T-helper 17 cell (primary cell): ENCODE results near the gene SOWAHD. TPM values are rescaled to one million over a fixed set of nuclear protein-coding genes. Genes with fewer than 3 reads are reported as not detected.
"Not testable (repeated sequence)": the region's sequence is repeated elsewhere in the genome, so short reads cannot be mapped to it uniquely, and the experiment has no call there.

Experiments
- ATAC-seq: fragments of 150-1000 bp; cut with Tn5 transposase; 2 replicates; pipeline ENCODE4 v1.10.0; 2021; ENCODE audit warnings: mild to moderate bottlenecking, moderate library complexity
- DNase-seq, 3 donors: peaks; one replicate each; pipeline versions ENCODE4 v3.0.0 to v3.0.0-alpha.2; 2020 to 2021
- H3K9me3 ChIP-seq: one replicate; pipeline ENCODE4 v1.7.0; 2013; ENCODE audit warnings: low read length, mild to moderate bottlenecking; ENCODE audit not compliant: control insufficient read depth, poor library complexity, severe bottlenecking
- H3K27ac Mint-ChIP-seq: one replicate; pipeline ENCODE4 v1.8.0; 2022; ENCODE audit warnings: mild to moderate bottlenecking, moderate library complexity, mixed read lengths
- H3K27me3 Mint-ChIP-seq: one replicate; pipeline ENCODE4 v1.8.0; 2022; ENCODE audit warnings: mixed read lengths
- H3K36me3 Mint-ChIP-seq: one replicate; pipeline ENCODE4 v1.8.0; 2022; ENCODE audit warnings: low read depth, mixed read lengths
- H3K4me1 Mint-ChIP-seq: one replicate; pipeline ENCODE4 v1.8.0; 2022; ENCODE audit warnings: mild to moderate bottlenecking, mixed read lengths
- H3K4me3 Mint-ChIP-seq: one replicate; pipeline ENCODE4 v1.8.0; 2022; ENCODE audit warnings: mild to moderate bottlenecking, moderate library complexity, mixed read lengths
- total RNA-seq, 4 donors: library from RNA in 2 of 4; stranded (reverse) in 2 of 4; gene quantifications; one replicate each; pipeline ENCODE4 v1.2.3 and lab custom pipeline; 2022 to 2026

Gene SOWAHD
- total RNA-seq, 2 donors from 2014 or later: 0.65 TPM; not detected in 1

GRCh38 chrX:119745283-119745848 is 13.0 kb upstream of the SOWAHD start:
- no peaks in the 10 kb centered on the region for H3K36me3 Mint-ChIP-seq
- no peak overlapping the region for H3K27ac Mint-ChIP-seq

GRCh38 chrX:119750131-119750530 is 8.3 kb upstream of the SOWAHD start:
- not testable (repeated sequence) for H3K27ac Mint-ChIP-seq, H3K4me3 Mint-ChIP-seq, H3K36me3 Mint-ChIP-seq, ATAC-seq, H3K27me3 Mint-ChIP-seq, H3K4me1 Mint-ChIP-seq, H3K9me3 ChIP-seq, DNase-seq

More at GRCh38 chrX:119745283-119745848, 13.0 kb upstream of the SOWAHD start:
- H3K9me3 ChIP-seq: no peaks in the 10 kb centered on the region
- ATAC-seq (no peak), DNase-seq (no peak)
- no peaks in the 10 kb centered on the region for H3K27me3 Mint-ChIP-seq
- no peaks in the 10 kb centered on the region for H3K4me1 Mint-ChIP-seq
- H3K4me3 Mint-ChIP-seq: no peak overlapping the region

- H3K4me1 Mint-ChIP-seq: peaks cover 12% of the 10 kb centered on the region
- H3K9me3 ChIP-seq, H3K36me3 Mint-ChIP-seq, H3K27me3 Mint-ChIP-seq, ATAC-seq, H3K4me3 Mint-ChIP-seq, H3K27ac Mint-ChIP-seq, DNase-seq: not testable (repeated sequence)
Measured at GRCh38 chrX:119750751-119751150, 7.6 kb upstream of the SOWAHD start.

GRCh38 chrX:119753001-119753400 is 5.4 kb upstream of the SOWAHD start:
- H3K9me3 ChIP-seq: no peaks in the 10 kb centered on the region
- peaks cover 32% of the 10 kb centered on the region for H3K4me1 Mint-ChIP-seq
- no peak for ATAC-seq
- no peaks in the 10 kb centered on the region for H3K36me3 Mint-ChIP-seq
- H3K27me3 Mint-ChIP-seq: no peaks in the 10 kb centered on the region
- H3K27ac Mint-ChIP-seq: peak overlapping the region; percentile 76
- no peak overlapping the region for H3K4me3 Mint-ChIP-seq
- DNase-seq: no peak

GRCh38 chrX:119753639-119754257 is 4.6 kb upstream of the SOWAHD start:
- peaks cover 32% of the 10 kb centered on the region for H3K4me1 Mint-ChIP-seq
- H3K27me3 Mint-ChIP-seq: no peaks in the 10 kb centered on the region
- peak overlapping the region; percentile 76 for H3K27ac Mint-ChIP-seq
- ATAC-seq (peak; percentile 73), DNase-seq (peak in 1 of 3 donors; percentile 40)
- no peaks in the 10 kb centered on the region for H3K9me3 ChIP-seq
- H3K36me3 Mint-ChIP-seq: no peaks in the 10 kb centered on the region
- H3K4me3 Mint-ChIP-seq: peak overlapping the region; percentile 69

GRCh38 chrX:119755981-119756533 is 2.3 kb upstream of the SOWAHD start:
- peak; percentile 71 for ATAC-seq

GRCh38 chrX:119756926-119757635 is 1.3 kb upstream of the SOWAHD start:
- DNase-seq (no peak), ATAC-seq (no peak)
- Mint-ChIP-seq H3K4me1 (peaks cover 34% of the 10 kb centered on the region), H3K36me3 (no peaks in the 10 kb centered on the region), H3K4me3 (peak overlapping the region; percentile 81), H3K27ac (peak overlapping the region; percentile 95), H3K27me3 (no peaks in the 10 kb centered on the region)
- no peaks in the 10 kb centered on the region for H3K9me3 ChIP-seq

More at GRCh38 chrX:119755981-119756533, 2.3 kb upstream of the SOWAHD start:
- Mint-ChIP-seq H3K36me3 (no peaks in the 10 kb centered on the region), H3K4me3 (peak overlapping the region; percentile 81), H3K27me3 (no peaks in the 10 kb centered on the region), H3K4me1 (peaks cover 34% of the 10 kb centered on the region), H3K27ac (peak overlapping the region; percentile 95)
- no peak for DNase-seq
- no peaks in the 10 kb centered on the region for H3K9me3 ChIP-seq

GRCh38 chrX:119757646-119757978 is 776 bp upstream of the SOWAHD start:
- no peaks in the 10 kb centered on the region for H3K9me3 ChIP-seq
- Mint-ChIP-seq H3K4me3 (peak overlapping the region; percentile 80), H3K27me3 (no peaks in the 10 kb centered on the region), H3K4me1 (peaks cover 34% of the 10 kb centered on the region), H3K36me3 (no peaks in the 10 kb centered on the region), H3K27ac (peak overlapping the region; percentile 95)
- no peak for ATAC-seq
- no peak for DNase-seq

GRCh38 chrX:119758731-119759247 is 401 bp downstream of the SOWAHD start:
- H3K27me3 Mint-ChIP-seq: no peaks in the 10 kb centered on the region
- no peaks in the 10 kb centered on the region for H3K36me3 Mint-ChIP-seq
- peak overlapping the region; percentile 83 for H3K4me3 Mint-ChIP-seq
- H3K9me3 ChIP-seq: no peaks in the 10 kb centered on the region
- DNase-seq: peak; percentile 12 to 36 (median 35)
- H3K27ac Mint-ChIP-seq: no peak overlapping the region
- peaks cover 37% of the 10 kb centered on the region for H3K4me1 Mint-ChIP-seq
- ATAC-seq: peak; percentile 58

GRCh38 chrX:119759248-119759766 is 919 bp downstream of the SOWAHD start:
- H3K27ac Mint-ChIP-seq: no peak overlapping the region
- H3K36me3 Mint-ChIP-seq: no peaks in the 10 kb centered on the region
- ATAC-seq (no peak), DNase-seq (no peak)
- H3K27me3 Mint-ChIP-seq: no peaks in the 10 kb centered on the region
- peak overlapping the region; percentile 83 for H3K4me3 Mint-ChIP-seq
- peaks cover 35% of the 10 kb centered on the region for H3K4me1 Mint-ChIP-seq
- no peaks in the 10 kb centered on the region for H3K9me3 ChIP-seq

GRCh38 chrX:119760026-119760877 is 1.9 kb downstream of the SOWAHD start:
- DNase-seq: no peak
- peak overlapping the region; percentile 21 for H3K4me3 Mint-ChIP-seq
- no peaks in the 10 kb centered on the region for H3K9me3 ChIP-seq
- H3K27me3 Mint-ChIP-seq: no peaks in the 10 kb centered on the region
- no peak overlapping the region for H3K27ac Mint-ChIP-seq
- peaks cover 30% of the 10 kb centered on the region for H3K4me1 Mint-ChIP-seq
- no peak for ATAC-seq
- no peaks in the 10 kb centered on the region for H3K36me3 Mint-ChIP-seq

- ATAC-seq (no peak), DNase-seq (no peak)
- H3K4me1 Mint-ChIP-seq: peaks cover 10% of the 10 kb centered on the region
- no peaks in the 10 kb centered on the region for H3K27me3 Mint-ChIP-seq
- no peak overlapping the region for H3K4me3 Mint-ChIP-seq
- no peaks in the 10 kb centered on the region for H3K36me3 Mint-ChIP-seq
- H3K27ac Mint-ChIP-seq: no peak overlapping the region
- H3K9me3 ChIP-seq: no peaks in the 10 kb centered on the region
Measured at GRCh38 chrX:119762718-119763117, 4.3 kb downstream of the SOWAHD start.
